ENCODE results near the gene APOA1.
A peak's percentile ranks its signal among the peaks of the same experiment; 100 is the strongest.

The APOA1 gene

DNA sequence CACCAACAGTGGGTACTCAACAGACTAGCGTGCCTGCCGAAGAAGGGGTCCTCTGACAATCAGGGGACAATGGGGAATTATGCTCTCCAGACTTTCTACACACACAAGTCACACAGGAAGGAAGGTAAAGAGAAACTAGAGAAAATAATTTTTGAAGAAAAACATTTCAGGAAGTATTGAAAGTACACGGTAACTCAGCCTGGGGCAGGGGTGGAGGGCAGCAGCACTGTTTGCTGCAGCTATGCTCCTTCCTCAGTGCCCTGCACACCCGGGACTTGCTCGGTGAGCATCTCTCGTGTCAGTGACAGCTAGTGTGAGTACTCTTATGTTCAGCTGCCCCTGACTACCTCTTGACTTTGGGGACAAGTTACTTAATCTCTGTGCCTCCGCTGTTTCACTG is 18.0 kb upstream of the APOA1 start:
- no peaks in the 10 kb centered on the region for H3K27me3 ChIP-seq (ENCODE audit: insufficient read depth, poor library complexity, severe bottlenecking)
- no peak for TF ChIP-seq GABPA (IDR thresholded peaks at IDR 0.05; ENCODE audit: low read depth)
- no peak for TF ChIP-seq POLR2AphosphoS5 (IDR thresholded peaks at IDR 0.05; ENCODE audit: low read depth)
- no peak for TF ChIP-seq SPI1 (IDR thresholded peaks at IDR 0.05; ENCODE audit: borderline replicate concordance, low read depth)
- TF ChIP-seq CTCF (IDR thresholded peaks at IDR 0.05; ENCODE audit: insufficient read depth, low read length) = no peak
- TF ChIP-seq, protein P1, sequence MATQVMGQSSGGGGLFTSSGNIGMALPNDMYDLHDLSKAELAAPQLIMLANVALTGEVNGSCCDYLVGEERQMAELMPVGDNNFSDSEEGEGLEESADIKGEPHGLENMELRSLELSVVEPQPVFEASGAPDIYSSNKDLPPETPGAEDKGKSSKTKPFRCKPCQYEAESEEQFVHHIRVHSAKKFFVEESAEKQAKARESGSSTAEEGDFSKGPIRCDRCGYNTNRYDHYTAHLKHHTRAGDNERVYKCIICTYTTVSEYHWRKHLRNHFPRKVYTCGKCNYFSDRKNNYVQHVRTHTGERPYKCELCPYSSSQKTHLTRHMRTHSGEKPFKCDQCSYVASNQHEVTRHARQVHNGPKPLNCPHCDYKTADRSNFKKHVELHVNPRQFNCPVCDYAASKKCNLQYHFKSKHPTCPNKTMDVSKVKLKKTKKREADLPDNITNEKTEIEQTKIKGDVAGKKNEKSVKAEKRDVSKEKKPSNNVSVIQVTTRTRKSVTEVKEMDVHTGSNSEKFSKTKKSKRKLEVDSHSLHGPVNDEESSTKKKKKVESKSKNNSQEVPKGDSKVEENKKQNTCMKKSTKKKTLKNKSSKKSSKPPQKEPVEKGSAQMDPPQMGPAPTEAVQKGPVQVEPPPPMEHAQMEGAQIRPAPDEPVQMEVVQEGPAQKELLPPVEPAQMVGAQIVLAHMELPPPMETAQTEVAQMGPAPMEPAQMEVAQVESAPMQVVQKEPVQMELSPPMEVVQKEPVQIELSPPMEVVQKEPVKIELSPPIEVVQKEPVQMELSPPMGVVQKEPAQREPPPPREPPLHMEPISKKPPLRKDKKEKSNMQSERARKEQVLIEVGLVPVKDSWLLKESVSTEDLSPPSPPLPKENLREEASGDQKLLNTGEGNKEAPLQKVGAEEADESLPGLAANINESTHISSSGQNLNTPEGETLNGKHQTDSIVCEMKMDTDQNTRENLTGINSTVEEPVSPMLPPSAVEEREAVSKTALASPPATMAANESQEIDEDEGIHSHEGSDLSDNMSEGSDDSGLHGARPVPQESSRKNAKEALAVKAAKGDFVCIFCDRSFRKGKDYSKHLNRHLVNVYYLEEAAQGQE (IDR thresholded peaks at IDR 0.05; ENCODE audit: insufficient replicate concordance, low read depth) = no peak
- H3K4me3 ChIP-seq (replicated peaks; ENCODE audit: insufficient read depth, low read length) = no peak overlapping the region
- H3K27ac ChIP-seq (replicated peaks) = peak overlapping the region; percentile 89; the same call in 1 of the 2 replicates
- no peak for DNase-seq (ENCODE audit: low read depth in 1 of 2, low spot score in 1 of 2)

DNA sequence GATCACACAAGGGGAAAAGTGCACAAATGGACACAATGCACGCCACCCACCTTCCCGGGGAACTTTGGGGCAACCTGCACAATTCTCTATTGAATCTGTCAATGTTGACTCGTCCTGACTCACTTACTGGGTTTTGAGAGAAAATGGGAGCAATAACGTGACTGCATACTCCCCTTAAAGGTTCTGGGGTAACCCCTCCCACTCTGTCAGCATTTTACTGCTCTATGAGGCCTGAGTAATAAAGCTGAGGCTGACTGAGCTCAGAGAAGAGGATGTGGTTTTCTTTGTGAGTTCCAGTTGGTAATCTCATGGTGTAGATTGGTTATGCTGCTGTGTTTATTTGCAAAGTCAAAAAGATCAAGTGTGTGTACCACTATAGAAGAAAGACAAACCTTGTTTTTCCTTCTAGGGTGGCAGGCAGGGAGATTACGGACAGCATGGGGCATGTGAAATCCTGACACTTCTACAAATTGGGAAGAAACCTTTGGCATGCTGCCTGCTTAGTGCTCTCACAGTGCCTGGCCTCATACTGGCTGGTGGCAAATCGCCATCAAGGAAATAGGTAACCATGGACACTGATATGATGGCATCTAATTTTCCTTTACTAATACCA is 16.1 kb upstream of the APOA1 start:
- Histone ChIP-seq H3K4me3 (replicated peaks; ENCODE audit: insufficient read depth, low read length) (no peak overlapping the region), H3K27me3 (ENCODE audit: insufficient read depth, poor library complexity, severe bottlenecking) (no peaks in the 10 kb centered on the region), H3K27ac (replicated peaks) (peak overlapping the region; percentile 89)
- peak; percentile 35 to 89 for DNase-seq (ENCODE audit: low read depth in 1 of 2, low spot score in 1 of 2)
- TF ChIP-seq SPI1 (IDR thresholded peaks at IDR 0.05; ENCODE audit: borderline replicate concordance, low read depth) = peak; percentile 72; the same call in 1 of the 2 replicates
- TF ChIP-seq GABPA (IDR thresholded peaks at IDR 0.05; ENCODE audit: low read depth) = no peak
- TF ChIP-seq POLR2AphosphoS5 (IDR thresholded peaks at IDR 0.05; ENCODE audit: low read depth) = peak; percentile 34; the same call in 1 of the 2 replicates

DNA sequence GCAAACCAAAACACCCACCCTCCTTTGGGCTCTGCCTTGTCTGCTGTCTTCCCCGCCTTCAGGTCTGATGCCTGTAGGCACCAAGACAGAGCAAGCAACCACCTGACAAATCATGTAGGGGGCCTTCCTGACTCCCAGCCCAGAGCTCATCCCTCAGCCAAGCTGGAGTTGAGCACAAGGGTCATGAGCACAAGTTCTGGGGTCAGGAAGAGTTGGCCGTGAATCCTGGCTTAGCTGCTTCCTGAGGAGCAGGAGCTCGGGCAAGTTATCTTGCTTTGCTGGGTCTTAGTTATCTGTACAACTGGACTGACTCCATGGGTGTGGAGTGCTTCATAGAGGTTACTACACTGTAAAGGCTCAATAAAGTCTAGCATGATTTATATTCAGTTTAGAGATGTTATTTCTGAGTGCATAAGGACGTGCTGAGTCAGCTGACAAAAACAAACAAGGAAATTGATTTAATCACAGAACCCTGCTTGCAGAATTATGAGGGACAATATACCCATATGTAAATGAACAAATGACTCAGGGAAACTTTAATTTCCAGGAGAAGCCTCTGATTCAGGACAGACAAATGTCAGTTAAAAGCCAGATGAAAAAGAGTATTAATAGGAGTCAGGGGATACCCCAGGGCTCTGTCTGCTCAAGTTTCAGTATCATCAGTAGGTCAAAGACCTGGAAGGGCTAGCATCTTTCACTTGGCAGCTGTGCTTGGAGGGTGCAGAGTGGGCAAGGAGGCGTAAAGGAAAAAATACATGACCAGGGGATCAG is 15.0 kb upstream of the APOA1 start:
- no peak for DNase-seq (ENCODE audit: low read depth in 1 of 2, low spot score in 1 of 2)
- H3K27me3 ChIP-seq (ENCODE audit: insufficient read depth, poor library complexity, severe bottlenecking) = no peaks in the 10 kb centered on the region
- TF ChIP-seq GABPA (IDR thresholded peaks at IDR 0.05; ENCODE audit: low read depth) = no peak
- no peak for TF ChIP-seq CTCF (IDR thresholded peaks at IDR 0.05; ENCODE audit: insufficient read depth, low read length)
- TF ChIP-seq, protein P1 (IDR thresholded peaks at IDR 0.05; ENCODE audit: insufficient replicate concordance, low read depth) = no peak
- no peak for TF ChIP-seq POLR2AphosphoS5 (IDR thresholded peaks at IDR 0.05; ENCODE audit: low read depth)
- no peak for TF ChIP-seq SPI1 (IDR thresholded peaks at IDR 0.05; ENCODE audit: borderline replicate concordance, low read depth)
- H3K4me3 ChIP-seq (replicated peaks; ENCODE audit: insufficient read depth, low read length) = no peak overlapping the region
- H3K27ac ChIP-seq (replicated peaks) = peak overlapping the region; percentile 89

GRCh38 chr11:116851626-116852025 is 14.2 kb upstream of the APOA1 start:
- peak; percentile 16 to 93 for DNase-seq (ENCODE audit: low read depth in 1 of 2, low spot score in 1 of 2)
- no peaks in the 10 kb centered on the region for H3K27me3 ChIP-seq (ENCODE audit: insufficient read depth, poor library complexity, severe bottlenecking)
- H3K27ac ChIP-seq (replicated peaks) = peak overlapping the region; percentile 89
- TF ChIP-seq, protein P1 (IDR thresholded peaks at IDR 0.05; ENCODE audit: insufficient replicate concordance, low read depth) = peak; percentile 62
- TF ChIP-seq POLR2AphosphoS5 (IDR thresholded peaks at IDR 0.05; ENCODE audit: low read depth) (peak; percentile 98), GABPA (IDR thresholded peaks at IDR 0.05; ENCODE audit: low read depth) (peak; percentile 42; the same call in 1 of the 2 replicates), CTCF (IDR thresholded peaks at IDR 0.05; ENCODE audit: insufficient read depth, low read length) (no peak), SPI1 (IDR thresholded peaks at IDR 0.05; ENCODE audit: borderline replicate concordance, low read depth) (peak; percentile 79)
- H3K4me3 ChIP-seq (replicated peaks; ENCODE audit: insufficient read depth, low read length) = no peak overlapping the region

All from HL-60 (cell line).